HG03439 (cell line): ENCODE data around the gene USP9Y.
"Not testable (repeated sequence)": the region's sequence is repeated elsewhere in the genome, so short reads cannot be mapped to it uniquely, and the experiment has no call there.

ENCODE experiments used
- ATAC-seq: cut with Tn5 transposase; IDR thresholded peaks from one replicate; pipeline ENCODE4 v1.9.1; 2021; ENCODE audit warnings: mild to moderate bottlenecking, moderate library complexity; ENCODE audit not compliant: unreplicated experiment

Gene USP9Y

DNA sequence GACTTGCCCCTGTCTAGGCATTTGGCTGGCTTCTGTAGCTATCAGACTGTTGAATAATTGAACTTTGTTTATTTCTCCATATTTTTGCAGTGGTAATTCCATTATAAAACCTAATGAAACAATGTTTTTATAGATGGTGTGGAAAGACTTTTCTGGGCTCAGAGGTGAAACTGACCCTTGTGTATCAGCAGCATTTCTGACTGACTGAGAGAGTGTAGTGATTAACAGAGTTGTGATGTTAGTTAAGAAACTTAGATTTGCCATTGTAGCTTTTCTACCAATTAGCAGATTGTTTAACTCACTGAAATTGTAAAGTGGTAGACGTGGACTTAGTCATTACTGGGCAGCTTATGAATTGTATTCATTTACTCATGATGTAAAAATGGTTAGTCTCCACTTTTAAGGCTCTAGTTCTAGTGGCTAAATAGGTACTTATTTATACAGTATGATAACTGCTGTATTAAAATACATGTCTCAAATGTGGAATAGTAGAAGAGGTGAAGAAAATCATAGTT is at the start of gene USP9Y:
Gene USP9Y, plus strand, starts transcription at position 51 of the 515 bp plus-strand sequence. CDS start 8,217 bp downstream, outside the sequence.
- no peak for ATAC-seq

- ATAC-seq = no peak
Measured at GRCh38 chrY:12651621-12652036, 49.4 kb upstream of the USP9Y start.

DNA sequence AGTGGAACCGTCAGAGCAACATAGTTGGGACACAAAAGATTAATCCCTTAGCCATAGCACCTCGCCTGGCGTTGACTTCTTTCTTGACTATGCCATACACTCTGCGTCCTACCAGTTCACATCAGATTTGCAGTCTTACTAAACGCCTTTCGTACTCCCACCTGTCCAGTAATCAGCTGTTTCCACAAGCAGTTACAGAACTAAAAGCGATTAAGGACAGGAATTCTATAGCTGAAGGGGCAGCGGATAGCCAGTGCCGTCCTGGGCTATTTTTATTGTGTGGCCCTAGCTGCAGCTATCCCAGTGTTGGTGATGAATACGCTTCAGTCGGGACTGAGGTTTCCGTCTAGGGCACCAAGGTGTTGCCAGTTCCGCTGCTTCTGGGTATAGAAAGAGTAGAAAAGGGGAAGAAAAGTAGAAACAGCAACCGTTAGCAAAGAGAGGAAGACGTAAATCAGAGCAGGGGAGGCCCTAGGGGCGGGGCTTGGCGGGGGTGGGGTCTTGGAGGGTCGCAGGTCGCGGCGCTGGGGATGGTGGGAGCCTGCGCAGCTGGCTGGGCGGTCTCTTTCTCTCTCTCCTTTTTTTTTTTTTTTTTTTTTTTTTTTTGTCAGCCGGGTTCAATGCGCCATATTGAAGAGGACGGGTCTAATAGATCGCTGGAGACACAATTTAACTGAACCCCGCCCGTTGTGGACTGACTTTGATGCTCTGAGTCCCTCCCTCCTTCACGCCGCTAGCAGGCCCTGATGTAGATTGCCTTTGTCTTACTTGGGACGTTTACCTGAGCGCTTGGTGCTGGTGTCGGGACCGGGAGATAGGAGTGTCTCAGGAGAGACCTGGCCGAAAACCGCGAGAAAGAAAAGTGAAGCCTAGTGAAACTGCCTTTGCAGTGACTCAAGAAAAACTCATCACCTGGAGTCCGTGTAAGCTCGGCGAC is 39.0 kb upstream of the USP9Y start:
- peak; percentile 52 for ATAC-seq

DNA sequence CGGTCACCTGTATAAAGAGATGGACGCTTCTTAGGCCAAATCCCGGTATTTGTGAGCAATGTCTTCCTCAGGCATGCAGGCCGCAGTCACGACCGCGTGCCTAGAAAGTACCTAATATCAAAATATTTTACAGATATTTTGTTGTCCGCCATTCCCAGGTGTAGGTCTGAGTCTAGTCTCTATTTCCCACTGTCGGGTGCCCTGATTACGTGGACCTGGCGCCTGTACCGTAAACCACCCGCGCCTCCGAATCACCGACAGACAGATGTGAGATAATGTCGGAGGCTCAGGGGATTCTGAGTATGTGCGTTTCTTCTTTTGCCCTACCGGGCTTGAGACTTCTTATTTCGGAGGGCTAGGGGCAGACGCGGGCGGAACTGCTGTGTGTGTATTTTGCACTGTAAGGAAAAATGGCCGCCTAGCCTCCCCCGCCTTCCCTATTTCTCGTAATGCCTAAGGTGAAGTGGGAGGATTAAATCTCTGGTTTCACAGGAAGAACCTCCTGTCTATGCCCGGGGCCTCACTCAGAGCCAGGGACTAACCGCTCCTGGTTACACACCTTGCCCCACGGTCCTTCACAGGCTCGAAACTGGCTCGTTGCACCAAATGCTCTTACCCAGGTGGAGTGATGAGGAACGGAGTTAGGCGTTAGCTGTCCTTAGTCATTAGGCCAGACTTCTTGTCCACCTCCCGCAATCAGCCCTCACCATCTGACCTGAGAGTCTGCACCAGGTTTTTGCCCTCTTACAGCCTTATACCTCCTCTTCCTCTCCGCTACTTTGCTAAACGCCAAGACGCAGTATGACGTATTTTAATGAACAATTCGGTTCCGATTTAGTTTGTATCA is 38.1 kb upstream of the USP9Y start:
- ATAC-seq = peak; percentile 59

DNA sequence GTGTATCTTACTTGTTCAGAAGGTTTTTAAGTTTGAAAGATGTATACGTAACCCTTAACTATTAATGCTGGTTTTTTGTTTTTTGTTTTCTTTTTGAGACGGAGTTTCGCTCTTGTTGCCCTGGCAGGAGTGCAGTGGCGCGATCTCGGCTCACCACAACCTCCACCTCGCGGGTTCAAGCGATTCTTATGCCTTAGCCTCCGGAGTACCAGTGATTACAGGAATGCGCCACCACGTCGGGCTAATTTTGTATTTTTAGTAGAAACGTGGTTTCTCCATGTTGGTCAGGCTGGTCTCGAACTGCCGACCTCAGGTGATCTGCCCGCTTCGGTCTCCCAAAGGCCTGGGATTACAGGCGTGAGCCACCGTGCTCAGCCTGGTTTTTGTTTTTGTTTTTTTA is 37.2 kb upstream of the USP9Y start:
- not testable (repeated sequence) for ATAC-seq

- no peak for ATAC-seq
Measured at GRCh38 chrY:12678111-12678510, 22.9 kb upstream of the USP9Y start.

DNA sequence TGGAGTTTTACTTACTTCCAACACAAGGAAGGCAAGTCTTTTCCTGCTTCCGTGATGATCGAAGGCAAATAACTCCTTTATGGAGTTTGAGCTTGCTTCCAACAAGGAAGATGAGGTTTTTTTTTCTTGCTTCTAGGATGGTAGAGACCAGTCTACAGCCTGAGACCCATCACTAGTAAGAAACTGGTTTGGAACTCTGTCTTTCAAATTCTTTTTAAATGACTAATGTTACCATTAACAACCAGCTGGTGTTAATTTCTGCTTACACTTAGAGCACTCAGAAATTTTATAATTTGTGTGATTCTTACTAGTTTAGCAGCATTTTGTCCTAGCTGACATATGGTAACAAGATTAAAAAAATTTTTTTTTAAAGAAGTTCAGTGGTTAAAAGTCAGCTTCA is 19.5 kb upstream of the USP9Y start:
- ATAC-seq = no peak

GRCh38 chrY:12688337-12688736 is 12.7 kb upstream of the USP9Y start:
- ATAC-seq = no peak

DNA sequence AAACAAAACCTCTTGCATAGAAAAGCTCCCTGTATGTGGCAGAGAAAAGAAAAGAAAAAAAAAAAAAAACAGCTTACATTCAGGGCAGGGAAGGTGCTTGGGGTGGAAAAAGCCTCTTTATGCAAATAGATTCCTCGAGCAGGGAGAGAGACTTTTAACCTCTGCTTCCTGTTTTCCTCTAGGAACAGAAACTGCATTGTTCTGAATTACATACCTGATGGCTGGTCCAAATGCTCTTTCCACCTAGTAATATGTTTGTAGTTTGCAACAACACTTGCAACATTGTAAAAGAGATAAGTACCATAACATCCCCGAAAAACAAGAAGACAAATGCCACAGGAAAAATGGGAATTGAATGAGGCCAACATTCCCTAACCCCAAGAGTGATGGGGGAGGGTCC is 944 bp upstream of the USP9Y start:
- no peak for ATAC-seq

GRCh38 chrY:12702174-12702573 is 1.1 kb downstream of the USP9Y start:
- no peak for ATAC-seq

DNA sequence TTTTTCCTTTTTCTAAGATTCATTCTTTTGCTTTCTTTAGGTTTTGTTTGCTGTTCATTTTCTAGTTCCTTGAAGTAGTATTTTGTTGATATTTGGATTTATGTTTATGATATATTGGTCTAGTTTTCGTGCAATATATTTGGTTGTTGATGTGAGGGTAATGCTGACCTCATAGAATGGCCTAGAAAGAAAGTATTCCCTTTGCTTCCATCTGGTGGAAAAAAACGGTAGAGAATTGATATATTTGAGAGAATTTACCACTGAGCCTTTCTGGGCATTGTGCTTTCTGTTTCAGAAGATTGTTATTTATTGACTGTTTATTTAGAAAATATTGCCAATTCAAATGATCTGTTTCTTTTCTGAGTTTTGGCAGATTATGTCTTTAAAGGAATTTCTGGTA is 9.4 kb downstream of the USP9Y start:
- no peak for ATAC-seq

GRCh38 chrY:12715376-12715775 is 14.3 kb downstream of the USP9Y start:
- ATAC-seq = no peak

DNA sequence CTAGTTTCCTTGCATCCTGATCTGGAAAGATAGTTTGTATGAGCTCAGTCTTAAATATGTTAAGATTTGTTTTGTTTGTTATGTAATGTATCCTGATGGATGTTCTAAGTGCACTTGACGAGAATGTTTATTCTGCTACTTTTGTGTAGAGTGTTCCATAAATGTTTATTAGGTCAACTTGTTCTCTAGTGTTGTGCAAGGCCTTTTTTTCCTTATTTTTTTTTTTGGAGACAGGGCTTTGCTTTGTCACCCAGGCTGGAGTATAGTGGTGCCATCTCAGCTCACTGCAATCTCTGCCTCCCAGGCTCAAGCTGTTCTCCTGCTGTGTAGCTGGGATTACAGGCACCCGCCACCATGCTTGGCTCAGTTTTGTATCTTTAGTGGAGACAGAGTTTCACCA is 28.7 kb downstream of the USP9Y start:
- ATAC-seq = no peak

DNA sequence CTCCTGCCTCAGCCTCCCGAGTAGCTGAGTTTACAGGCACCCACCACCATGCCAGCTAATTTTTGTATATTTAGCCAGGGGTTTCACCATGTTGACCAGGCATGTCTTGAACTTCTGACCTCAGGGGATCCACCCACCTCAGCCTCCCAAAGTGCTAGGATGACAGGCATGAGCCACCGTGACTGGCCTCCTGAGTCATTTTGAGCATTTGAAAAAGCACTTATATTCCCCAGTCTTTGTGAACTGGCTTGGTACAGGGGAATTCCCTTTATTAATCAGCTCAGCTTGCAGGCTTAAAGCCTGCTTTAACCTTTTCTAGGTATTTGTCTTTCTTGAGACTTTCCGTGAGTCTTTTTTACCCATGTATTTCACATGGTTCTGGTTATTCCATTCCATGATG is 32.6 kb downstream of the USP9Y start:
- ATAC-seq = peak; percentile 87

DNA sequence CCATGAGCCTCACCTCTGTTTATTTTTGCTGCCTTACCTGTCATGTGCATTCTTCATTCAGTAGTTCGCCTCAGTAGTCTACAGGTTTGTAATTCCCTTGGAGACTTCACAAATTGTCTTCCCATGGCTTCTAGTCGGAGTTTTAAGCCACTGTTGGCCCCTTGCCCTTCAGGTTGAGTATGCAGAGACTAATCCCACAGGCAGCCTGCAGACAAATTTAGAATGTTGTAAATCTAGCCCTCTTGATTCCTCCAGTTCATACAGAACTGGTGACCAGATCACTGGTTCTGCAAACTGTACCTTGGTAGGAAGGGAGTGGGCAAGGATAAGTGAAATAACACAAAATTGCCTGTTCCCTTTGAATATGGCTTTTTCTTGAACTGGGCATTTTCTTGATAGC is 33.0 kb downstream of the USP9Y start:
- ATAC-seq = no peak

DNA sequence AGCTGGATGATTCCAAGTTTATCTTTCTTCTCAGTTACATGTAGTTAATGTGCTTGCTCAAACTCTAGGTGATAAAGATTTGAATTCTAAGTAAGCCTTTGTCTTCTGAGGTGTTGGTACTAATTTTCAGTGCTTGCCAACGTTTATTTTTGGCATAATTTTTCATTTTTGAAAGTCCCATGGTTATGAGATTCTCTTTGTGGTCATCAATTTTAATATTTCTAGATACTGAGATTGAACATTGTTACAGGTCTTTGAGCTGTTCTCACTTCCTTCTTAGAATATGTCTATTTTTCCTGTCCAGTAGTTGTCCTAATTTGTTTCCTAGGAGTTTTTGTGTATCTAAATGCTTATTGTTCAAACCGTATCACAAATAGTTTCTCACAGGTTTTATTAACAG is 40.4 kb downstream of the USP9Y start:
- no peak for ATAC-seq

DNA sequence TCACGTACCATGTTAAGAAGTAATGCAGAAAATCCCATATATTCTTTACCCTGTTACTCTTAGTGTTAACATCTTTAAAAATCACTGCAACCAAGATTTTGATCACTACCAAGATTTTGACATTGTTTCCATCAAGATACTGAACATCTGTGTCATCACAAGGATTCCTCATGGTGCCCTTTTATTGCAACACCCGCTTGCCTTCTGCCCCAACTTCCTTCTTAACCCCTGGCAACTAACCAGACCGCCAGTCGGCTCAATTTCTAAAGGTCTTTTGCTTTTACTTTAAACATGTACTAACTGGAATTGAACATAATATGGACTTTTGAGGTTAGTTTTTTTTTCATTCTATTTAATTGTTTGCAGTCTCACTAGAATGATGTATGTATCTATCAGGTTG is 41.7 kb downstream of the USP9Y start:
- no peak for ATAC-seq

- ATAC-seq = no peak
Measured at GRCh38 chrY:12744091-12744490, 43.1 kb downstream of the USP9Y start.

DNA sequence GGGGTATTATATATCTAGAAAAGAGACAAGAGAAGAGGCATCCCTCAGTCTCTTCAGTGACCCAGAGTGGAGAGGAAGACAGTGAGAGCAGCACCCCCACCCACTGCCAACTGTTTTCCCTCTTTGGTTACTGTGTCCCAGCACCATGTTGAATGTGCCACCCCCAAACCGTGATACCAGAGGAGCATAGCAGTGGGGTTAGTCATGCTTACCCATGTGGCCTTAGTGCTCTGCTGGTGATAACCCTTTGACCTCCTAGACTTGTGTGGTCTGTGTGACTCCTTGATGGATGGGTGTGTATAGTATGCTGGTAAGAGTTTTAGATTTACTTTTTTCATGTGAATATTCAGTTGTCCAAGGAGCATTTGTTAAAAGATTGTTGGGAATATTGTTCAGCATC is 48.3 kb downstream of the USP9Y start:
- no peak for ATAC-seq

DNA sequence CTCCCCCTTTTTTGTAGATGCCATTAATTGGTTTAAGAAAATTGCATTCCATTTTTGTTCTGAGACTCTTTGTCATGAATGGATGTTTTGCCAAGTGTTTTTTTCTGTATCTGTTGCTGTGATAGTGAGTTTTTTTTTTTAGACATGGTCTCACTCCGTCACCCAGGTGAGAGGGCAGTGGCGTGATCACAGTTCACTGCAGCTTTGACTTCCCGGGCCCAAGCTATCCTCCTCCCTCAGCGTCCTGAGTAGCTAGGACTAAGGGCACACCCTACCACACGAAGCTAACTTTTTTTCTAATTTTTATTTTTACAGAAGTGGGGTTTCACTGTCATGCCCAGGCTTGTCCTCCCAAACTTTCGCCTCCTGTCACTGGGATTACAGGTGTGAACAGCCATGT is 51.8 kb downstream of the USP9Y start:
- no peak for ATAC-seq

- no peak for ATAC-seq
Measured at GRCh38 chrY:12756021-12756420, 55.0 kb downstream of the USP9Y start.

DNA sequence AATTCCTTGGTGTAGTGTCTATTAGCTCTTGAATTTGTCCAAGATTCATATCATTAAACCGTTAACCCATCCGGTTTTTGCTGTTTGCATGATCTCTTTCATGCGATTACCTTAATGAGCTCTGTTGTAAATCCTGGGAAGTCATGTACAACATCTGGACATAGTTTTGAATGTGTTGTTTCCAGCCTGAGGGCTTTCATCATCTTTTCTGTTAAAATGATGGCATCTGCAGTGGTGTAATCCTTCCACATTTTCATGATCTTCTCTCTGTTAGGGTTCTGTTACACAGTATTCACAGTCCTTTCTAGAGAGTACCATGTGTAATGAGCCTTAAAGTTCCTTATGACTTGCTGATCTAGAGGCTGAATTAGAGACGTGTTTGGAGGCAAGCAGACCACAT is 64.9 kb downstream of the USP9Y start:
- ATAC-seq = no peak
